Lower leg skin (tissue), 3 donors: Measurements from ENCODE around the gene ARRDC2.
"Not testable (repeated sequence)": the region's sequence is repeated elsewhere in the genome, so short reads cannot be mapped to it uniquely, and the experiment has no call there.

Experiments
- POLR2A ChIP-seq, 2 donors: fragments of 450-650 bp; IDR thresholded peaks; one replicate each; pipeline ENCODE4 v1.6.1; 2016 to 2017; ENCODE audit warnings: antibody characterized with exemption in 2 of 2, mild to moderate bottlenecking in 1 of 2, moderate library complexity in 1 of 2
- TF ChIP-seq, protein P1 (sequence below), 3 donors: fragments of 450-650 bp; IDR thresholded peaks; one replicate each; pipeline ENCODE4 v1.5.1; 2016; ENCODE audit warnings: antibody characterized with exemption in 3 of 3, mild to moderate bottlenecking in 3 of 3, moderate library complexity in 2 of 3

DNA sequence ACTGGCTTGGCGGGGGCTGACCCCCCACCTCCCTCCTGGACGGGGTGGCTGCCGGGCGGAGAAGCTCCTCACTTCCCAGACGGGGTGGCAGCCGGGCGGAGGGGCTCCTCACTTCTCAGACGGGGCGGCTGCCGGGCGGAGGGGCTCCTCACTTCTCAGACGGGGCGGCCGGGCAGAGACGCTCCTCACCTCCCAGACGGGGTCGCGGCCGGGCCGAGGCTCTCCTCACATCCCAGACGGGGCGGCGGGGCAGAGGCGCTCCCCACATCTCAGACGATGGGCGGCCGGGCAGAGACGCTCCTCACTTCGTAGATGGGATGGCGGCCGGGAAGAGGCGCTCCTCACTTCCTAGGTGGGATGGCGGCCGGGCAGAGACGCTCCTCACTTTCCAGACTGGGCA lies 2.2 kb upstream of the ARRDC2 start:
- TF ChIP-seq, protein P1, sequence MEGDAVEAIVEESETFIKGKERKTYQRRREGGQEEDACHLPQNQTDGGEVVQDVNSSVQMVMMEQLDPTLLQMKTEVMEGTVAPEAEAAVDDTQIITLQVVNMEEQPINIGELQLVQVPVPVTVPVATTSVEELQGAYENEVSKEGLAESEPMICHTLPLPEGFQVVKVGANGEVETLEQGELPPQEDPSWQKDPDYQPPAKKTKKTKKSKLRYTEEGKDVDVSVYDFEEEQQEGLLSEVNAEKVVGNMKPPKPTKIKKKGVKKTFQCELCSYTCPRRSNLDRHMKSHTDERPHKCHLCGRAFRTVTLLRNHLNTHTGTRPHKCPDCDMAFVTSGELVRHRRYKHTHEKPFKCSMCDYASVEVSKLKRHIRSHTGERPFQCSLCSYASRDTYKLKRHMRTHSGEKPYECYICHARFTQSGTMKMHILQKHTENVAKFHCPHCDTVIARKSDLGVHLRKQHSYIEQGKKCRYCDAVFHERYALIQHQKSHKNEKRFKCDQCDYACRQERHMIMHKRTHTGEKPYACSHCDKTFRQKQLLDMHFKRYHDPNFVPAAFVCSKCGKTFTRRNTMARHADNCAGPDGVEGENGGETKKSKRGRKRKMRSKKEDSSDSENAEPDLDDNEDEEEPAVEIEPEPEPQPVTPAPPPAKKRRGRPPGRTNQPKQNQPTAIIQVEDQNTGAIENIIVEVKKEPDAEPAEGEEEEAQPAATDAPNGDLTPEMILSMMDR (IDR thresholded peaks at IDR 0.05), result not testable (repeated sequence)
- TF ChIP-seq POLR2A (IDR thresholded peaks at IDR 0.05), result not testable (repeated sequence)
